HG02852 (cell line): ENCODE measurements around the gene PIGV.
"Not testable (repeated sequence)": the region's sequence is repeated elsewhere in the genome, so short reads cannot be mapped to it uniquely, and the experiment has no call there.

ENCODE experiments used
- ATAC-seq: cut with Tn5 transposase; IDR thresholded peaks from one replicate; pipeline ENCODE4 v1.9.1; 2021; ENCODE audit warnings: mild to moderate bottlenecking, moderate library complexity; ENCODE audit not compliant: unreplicated experiment

PIGV gene

DNA sequence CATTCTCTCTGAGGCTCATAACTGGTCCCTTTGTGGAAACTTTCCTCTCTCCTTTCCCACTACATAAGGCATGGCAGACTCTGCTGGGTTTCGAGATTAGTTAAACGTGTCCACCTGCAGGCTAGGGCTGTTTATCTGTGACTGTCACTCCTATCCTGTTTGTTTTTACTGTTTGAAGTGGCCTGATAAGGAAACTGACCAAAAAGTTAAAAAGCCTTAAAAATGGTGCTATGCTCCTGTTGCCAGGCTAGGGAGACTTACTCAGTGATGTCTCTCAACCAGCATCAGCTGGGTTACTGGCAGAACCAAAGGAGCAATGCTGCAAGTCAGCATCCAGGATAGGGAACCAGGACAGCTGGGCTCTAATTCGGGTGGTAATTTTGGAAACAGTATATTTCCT, 3.9 kb downstream of the PIGV start:
- no peak for ATAC-seq

DNA sequence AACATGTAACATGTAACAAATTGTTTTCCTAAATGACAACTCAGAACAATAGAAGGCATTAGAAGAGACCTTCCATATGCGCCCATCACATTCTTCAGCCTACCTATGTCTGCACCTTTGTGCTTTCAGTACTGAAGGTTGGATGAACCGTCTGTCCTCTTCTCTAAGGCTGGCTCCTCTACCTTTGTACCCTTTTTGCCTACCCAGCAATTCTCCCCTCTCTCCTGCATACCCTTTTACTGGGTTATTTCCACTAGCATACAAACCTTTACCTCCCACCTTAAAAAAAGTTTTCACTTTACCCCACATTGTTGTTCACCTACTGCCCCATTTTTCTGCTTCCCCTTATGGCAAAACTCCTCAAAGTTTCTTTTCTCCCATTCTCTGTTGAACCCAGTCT, 5.2 kb downstream of the PIGV start:
- ATAC-seq = no peak

DNA sequence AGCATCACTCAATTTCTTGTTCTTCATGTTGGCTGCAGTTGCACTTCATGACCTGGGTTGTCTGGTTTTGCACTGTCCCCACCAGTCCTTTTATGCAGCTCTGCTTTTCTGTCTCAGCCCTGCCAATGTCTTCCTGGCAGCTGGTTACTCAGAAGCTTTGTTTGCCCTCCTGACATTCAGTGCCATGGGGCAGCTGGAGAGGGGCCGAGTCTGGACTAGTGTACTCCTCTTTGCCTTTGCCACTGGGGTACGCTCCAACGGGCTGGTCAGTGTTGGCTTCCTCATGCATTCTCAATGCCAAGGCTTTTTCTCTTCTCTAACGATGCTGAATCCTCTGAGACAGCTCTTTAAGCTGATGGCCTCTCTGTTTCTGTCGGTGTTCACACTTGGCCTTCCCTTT, 6.6 kb downstream of the PIGV start:
- no peak for ATAC-seq

DNA sequence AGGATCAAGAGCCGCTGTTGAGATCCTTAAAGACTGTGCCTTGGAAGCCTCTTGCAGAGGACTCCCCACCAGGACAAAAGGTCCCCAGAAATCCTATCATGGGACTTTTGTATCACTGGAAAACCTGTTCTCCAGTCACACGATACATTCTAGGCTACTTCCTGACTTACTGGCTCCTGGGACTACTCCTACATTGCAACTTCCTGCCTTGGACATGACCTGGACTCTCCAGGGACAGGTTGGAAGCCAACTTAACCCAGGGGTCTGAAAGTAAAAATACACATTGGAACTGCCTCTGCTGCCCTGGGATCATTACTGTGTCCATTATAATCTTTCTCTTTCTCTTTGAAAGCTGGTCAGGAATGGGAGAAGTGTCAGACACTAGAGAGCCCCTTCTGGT, 9.9 kb downstream of the PIGV start:
- ATAC-seq = no peak

DNA sequence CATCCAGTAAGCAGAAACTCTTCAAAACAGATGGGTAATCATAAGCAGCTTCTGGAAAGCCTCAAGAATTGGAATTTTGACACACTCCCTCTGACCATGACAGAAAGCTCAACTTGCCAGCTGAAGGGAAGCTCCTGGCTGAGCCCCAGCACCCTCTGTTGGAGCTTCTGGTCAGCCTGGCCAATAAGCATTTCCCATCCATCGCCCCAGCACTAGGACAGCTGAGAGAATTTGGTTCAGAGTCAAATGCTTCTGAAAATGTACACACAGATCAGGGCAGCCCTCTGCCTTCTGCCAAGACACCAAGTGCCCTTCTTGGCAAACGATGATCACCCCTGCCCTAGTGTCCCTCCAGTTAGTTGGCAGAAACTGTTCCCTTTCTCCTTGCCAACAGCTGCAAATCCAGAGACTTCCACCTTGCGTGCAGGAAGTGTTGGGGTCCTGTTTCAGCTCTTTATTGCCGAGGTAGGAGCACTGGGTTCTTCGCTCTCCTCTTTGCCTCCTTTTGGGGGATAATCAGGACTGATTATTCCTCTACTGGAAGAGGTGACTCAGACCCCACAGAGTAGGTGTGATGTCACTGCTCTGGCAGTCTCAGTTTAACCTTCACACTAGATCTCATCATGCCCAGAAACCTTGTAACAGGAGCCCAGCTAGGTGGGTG, 11.9 kb downstream of the PIGV start:
- no peak for ATAC-seq

DNA sequence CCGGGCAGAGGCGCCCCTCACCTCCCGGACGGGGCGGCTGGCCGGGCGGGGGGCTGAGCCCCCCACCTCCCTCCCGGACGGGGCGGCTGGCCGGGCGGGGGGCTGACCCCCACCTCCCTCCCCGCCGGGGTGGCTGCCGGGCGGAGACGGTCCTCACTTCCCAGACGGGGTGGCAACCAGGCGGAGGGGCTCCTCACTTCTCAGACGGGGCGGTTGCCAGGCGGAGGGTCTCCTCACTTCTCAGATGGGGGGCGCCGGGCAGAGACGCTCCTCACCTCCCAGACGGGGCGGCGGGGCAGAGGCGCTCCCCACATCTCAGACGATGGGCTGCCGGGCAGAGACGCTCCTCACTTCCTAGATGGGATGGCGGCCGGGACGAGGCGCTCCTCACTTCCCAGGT, 16.2 kb downstream of the PIGV start:
- ATAC-seq = not testable (repeated sequence)

DNA sequence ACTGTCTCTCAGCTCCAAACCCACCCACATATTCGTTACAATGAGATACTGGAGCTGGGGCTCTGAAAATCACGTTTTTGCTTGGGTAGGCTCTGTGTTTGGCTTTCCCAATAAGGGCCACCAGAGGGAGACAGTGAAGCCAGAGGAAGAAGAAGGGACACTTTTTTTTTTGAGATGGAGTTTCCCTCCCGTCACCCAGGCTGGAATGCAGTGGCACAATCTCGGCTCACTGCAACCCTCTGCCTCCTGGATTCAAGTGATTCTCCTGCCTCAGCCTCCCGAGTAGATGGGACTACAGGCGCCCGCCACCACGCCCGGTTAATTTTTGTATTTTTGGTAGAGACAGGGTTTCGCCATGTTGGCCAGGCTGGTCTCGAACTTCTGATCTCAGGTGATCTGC, 22.4 kb downstream of the PIGV start:
- not testable (repeated sequence) for ATAC-seq

DNA sequence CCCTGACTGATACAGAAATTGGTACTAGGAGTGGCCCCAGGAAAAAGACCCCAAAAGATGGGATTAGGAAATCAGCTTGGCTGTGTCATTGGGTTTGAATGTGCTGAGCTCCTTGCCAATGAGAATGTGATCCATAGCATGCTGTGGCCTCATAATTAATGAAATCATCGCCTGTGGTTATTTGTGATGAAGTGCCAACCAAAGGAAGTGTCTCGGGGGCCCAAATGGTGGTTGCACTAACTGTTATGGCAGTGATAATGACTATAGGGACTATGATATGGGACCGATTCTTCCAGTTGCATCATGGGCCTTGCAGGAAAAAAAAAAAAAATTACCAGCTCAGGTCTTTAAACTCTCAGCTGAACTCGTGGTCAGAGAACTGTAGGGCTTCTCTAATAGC, 23.3 kb downstream of the PIGV start:
- no peak for ATAC-seq

DNA sequence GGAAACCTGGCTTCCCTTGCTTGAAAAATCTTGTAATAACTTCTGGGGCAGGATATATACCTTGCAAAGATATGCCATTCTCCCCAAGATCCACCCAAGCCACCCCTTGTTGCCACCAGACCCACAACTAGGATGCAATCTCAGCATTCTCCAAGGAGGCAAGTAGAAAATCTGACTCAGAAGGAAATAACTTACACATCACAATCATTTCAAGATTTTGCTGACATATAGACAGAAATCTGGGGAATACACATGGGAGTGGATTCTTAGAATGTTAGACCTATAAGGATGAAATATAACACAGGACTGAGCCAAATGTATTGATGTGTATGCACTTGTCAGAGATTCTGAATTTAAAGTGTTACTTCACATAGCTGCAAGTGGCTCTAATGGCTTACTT, 24.0 kb downstream of the PIGV start:
- ATAC-seq = no peak

DNA sequence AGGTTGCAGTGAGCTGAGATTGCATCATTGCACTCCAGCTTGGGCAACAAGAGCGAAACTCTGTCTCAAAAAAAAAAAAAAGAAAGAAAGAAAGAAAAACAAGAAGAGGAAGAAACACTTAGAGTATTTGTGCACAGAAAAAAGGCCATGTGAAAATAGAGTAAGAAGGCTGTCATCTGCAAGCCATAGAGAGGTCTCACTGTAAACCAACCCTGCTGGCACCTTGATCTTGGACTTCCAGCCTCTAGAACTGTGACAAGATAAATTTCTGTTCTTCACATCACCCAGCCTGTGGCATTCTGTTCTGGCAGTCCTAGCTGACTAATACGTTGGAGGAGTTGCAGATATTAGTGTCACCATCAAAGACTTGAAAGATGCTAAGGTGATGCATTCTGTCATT, 26.6 kb downstream of the PIGV start:
- ATAC-seq = no peak

DNA sequence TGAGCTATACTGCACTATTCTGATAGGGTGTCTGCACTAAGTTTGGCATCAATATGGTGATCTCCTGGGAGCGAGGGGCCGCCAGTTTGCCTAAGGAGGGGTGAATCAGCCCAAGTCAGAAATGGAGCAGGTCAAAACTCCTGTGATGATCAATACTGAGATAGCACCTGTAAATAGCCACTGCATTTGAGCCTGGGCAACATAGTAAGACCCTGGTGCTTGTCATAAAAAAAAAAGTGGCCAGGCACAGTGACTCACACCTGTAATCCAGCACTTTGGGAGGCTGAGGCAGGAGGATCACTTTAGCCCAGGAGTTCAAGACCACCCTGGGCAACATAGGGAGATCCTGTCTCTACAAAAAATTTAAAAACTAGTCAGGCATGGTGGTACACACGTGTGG, 27.1 kb downstream of the PIGV start:
- ATAC-seq = no peak

DNA sequence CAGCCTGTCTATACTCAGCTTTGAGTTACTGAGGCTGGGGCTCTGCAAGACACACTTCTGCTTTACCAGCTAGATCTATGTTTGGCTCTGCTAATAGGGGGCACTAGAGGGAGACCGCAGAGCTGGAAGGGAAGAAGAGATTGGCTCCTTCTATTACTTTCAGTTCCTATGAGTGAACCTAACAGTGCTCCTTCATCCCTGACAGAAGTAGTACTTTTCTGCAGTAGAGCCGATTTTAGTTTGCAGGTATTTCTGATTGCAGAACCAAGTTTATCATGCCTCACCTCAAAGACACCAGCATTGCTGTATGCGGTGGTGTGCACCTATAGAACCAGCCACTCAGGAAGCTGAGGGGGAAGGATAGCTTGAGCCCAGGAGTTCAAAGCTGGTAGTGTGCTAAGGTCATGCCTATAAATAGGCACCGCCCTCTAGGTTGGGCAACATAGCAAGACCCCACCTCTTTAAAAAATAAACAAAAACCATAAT, 33.1 kb downstream of the PIGV start:
- ATAC-seq = peak; percentile 91

DNA sequence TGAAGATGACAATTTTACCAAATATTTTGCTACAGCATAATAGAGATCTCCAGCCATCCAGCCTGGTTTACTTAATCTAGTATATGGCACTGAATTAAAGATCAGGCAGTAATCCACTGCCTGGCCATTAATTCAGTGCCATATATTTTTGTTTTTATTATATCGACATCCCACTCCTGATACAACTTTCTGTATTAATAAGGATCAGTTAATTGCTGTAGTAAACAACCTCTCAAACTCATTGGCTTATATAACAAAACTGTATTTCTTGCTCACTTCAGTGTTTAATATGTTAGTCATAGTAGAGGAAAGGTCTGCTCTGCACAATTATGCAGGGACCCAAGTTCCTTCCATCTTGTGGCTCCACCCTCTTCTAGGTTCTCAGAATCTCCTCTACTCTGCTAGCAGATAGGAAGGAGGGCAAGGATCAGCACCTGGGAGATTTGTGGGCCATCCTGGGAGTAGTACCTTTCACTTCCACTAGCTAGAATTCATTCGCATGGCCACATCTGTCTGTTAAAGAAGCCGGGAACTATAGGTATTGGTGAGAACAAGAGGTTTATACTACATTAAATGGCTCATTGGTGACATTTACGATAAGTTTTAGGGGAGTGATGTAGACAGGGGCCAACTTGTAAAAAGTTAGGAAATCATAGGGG, 35.1 kb downstream of the PIGV start:
- no peak for ATAC-seq

DNA sequence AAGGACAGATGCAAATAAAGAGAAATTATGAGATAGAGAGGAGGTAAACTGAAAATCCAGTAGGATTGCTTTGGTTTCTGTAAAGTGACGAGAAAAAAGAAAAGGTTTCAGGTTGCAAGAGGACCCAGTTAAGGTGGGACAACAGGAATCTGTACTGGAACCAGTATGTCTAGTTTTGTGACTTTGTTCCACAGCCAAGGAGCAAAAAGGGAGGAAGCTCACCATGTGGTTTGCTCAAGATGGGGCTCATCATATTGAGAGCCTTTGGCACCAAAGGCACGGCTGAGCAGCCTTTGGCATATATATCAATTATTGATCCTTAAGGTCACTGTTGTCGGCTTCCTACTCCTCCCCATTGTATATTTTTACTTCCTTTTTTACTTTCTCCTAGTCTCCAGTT, 37.0 kb downstream of the PIGV start:
- ATAC-seq = no peak

DNA sequence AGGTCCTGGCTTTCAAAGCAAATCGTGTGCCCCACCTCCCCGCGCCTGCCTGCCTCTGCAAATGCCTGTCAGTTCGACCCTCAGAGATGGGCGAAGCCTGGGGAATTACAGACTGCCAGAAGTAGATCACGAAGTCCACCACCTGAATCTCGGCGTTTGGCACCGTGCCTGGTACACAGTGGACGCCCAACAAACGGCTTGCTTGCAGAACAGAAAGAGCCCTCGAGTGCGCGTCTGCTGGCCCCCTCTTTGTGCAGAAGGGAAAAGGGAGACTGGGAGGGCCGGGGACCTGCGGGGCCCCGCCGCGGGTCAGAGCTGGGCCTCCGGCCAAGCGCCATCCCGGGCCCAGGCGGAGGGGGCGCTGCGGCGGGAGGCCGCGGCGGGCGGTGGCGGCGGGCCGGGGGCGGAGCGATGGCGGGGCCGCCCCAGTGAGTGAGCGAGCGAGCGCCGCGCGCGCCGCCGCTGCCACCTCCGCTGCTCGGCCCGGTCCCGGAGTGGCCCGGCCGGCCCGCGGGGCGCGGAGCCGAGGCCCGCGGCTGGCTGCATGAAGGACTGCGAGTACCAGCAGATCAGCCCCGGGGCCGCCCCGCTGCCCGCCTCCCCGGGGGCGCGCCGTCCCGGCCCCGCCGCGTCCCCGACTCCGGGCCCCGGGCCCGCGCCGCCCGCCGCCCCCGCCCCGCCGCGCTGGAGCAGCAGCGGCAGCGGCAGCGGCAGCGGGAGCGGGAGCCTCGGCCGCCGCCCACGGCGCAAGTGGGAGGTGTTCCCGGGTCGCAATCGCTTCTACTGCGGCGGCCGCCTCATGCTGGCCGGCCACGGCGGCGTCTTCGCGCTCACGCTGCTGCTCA, 38.7 kb downstream of the PIGV start, which contains the start of gene ZDHHC18:
Gene ZDHHC18 (plus strand): TSS at position 428 of the 845 bp plus-strand sequence. CDS start 117 bp downstream, at position 545.
- peak; percentile 72 for ATAC-seq

DNA sequence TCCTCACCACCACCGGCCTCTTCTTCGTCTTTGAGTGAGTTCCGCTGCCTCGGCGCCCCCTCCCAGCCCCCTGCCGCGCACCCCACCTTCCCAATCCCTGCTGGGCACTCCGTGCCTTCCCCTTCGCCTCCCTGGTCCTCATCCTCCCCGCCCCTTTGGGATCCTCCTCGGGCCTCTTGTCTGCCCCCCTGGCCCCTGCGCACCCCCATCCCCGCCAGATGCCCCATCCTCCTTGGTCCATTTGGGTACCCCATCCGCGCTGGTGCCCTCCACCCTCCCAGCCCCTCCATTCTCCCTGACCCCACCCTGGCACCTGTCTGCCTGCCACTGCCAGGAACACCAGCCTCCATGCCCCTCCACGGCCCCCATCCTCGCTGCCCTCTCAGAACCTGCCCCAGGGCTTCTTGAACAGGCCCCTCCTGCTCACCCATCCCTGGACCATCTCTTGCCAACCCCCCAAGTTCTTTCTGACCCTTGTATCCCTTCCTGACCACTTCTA, 39.4 kb downstream of the PIGV start:
- no peak for ATAC-seq

DNA sequence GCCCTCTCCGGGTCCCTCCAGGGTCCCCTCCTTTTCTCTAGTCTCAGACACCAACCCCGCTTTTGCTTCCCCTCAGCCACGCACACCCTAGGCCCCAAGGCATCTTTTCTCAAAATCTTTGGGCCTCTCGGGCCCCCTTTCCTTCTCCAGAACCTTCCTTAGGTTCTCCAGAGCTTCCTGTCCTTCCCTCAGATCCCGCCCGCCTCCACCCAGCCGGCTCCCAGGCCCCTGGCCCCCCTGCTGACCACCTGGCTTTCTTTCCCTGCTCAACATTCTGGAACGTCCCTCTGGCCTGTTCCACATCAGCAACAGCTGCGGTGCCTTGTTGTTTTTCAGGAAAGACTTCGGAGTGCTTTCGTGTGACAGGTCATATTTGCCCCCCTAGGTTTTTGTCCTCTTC, 39.9 kb downstream of the PIGV start:
- no peak for ATAC-seq

DNA sequence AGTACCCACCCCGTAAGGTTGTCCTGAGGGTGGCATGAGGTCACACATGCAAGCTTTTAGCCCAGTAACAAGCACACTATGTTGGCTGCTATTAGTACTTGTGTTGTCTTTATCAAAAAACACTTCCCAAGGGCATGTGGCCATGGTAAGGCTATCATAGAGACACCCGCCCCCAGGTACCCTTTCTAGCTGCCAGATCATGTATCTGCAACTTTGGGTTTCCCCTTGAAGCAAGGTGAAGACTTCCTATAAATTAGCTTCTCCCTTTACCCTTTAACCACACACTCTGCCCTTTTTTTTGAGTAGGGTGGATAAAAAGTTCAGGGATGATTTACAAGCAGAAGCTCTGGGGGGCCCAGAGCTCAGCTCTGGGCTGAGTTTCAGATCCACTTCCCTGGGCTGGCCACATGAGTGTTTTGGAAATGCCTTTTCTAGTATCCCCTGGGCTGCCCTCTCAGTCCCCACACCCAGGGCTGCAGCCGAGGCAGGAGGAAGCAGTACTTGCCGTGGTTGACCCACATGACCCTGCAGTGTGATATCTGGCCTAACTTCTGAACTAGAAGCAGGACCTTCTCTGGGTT, 40.8 kb downstream of the PIGV start:
- ATAC-seq = no peak

DNA sequence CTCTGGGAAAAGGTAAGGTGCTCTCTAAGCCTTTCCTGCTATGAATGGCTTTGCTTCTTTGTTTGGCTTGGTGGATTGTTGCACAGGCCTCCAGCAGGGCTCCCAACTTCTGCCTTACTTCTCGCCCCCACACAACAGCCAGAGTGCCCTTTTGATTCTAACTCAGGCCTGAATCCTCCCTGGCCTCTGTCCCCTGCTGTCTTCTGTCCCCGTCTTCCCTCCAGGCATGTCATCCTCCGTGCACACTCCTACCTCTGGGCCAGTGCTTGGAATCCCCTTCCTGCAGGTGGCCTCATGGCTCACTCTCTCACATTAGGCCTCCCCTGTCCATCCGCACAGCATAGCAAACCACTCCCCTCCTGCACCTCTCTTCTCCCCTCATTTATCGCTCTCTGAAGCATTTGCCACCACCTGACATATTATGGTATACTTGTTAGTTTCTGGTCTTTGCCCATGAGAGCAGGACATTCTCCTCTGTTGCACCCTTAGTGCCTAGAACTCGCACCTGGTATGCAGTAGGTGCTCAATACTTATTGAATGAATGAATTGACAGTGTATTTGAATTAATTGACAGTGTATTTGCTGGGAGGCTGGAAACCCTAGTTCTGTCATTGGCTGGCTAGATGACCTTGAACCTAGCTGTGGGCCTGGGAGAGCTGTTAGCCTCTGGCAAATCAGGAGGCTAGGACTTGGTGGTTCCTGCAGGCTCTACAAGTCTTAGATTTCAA, 41.6 kb downstream of the PIGV start:
- no peak for ATAC-seq

DNA sequence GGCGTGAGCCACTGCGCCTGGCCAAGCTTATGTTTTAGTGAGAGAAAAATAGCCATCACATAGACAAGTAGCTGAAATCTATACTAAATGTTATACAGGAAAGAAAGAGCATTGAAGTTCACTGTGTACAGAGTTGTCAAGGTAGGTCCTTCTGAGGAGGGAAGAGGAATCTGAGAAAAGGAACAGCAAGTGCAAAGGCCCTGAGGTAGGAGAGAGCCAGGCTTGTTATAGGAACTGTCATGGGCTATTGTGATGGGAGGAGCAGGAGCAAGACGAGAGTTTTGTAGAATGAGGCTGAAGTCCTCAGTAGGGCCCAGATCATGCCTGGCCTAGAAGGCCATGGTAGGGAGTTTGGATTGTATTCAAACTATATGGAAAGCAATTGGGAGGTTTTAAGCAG, 43.3 kb downstream of the PIGV start:
- ATAC-seq = no peak
